ENCODE data around the gene HSPB9.

DNA sequence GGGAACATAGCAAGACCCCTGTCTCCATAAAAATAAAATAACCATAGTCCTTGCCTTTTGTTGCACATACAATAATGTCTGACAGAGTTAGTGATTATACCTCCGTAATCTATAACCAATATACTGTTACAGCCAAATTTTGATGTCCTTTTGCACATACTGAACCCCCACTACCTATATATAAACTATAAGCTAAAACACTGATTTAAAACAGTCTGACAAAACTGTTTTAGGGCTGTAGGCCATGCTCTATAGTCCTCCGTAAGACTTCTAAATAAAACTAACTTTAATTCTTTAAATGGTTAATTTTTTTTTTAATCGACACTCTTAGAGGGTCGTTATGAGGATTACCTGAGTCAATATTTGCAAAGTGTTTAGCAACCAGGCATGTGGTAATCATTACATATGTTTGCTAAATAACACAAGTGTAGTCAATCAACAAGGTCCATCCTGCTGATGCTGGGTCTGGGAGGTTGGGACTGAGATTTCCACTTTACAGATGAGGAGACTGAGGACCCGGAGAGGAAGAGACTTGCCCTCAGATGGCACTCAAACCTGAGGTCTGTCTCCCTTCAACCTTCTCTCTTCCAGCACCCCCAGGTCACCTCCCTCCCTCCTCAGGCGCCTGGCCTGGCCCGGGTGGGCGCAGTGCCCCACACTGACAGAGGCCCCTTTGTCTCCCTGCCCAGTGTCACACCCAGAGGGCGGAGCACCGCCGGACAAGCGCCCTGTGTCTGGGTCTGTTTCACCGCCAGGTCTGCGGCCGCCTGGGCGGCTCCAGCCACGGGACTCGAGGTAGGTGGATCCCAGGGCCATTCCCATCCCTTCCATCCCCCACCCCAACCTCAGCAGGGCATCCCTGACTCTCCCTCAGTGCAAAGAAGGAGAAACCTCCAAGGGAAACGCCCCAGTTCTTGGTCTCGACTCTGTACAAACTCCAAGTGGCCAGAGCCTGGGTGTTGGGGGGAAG lies 34.6 kb upstream of the HSPB9 start:
- TF ChIP-seq POLR2AphosphoS5 (IDR thresholded peaks at IDR 0.05): no peak
- TF ChIP-seq POLR2A (IDR thresholded peaks at IDR 0.05): no peak
